HepG2 (cell line): ENCODE data around the gene SHLD1. TPM values are rescaled to one million over a fixed set of nuclear protein-coding genes. Genes with fewer than 3 reads are reported as not detected.

Experiments used
- ATM ChIP-seq: fragments of 450-650 bp; IDR thresholded peaks from 2 replicates; pipeline ENCODE4 v1.7.1; 2017; ENCODE audit warnings: mild to moderate bottlenecking, borderline replicate concordance
- FOXC1 ChIP-seq: sonication (generic); formaldehyde crosslinking; IDR thresholded peaks from 2 replicates; pipeline ENCODE4 v1.8.0; 2022; ENCODE audit warnings: mild to moderate bottlenecking, missing genetic modification reagents, borderline replicate concordance
- KAT8 ChIP-seq: IDR thresholded peaks from 2 replicates; pipeline ENCODE4 v1.6.1; 2016; ENCODE audit warnings: missing genetic modification reagents, missing compliant biosample characterization
- MLLT10 ChIP-seq: sonication (generic); formaldehyde crosslinking; IDR thresholded peaks from 2 replicates; pipeline ENCODE4 v1.4.0; 2020; ENCODE audit warnings: missing genetic modification reagents
- PHF21A ChIP-seq: sonication (generic); formaldehyde crosslinking; IDR thresholded peaks from 2 replicates; pipeline ENCODE4 v1.5.0; 2020; ENCODE audit warnings: mild to moderate bottlenecking, missing genetic modification reagents
- RBAK ChIP-seq: sonication (generic); formaldehyde crosslinking; IDR thresholded peaks from 2 replicates; pipeline ENCODE4 v1.5.1; 2020; ENCODE audit warnings: mild to moderate bottlenecking, missing genetic modification reagents
- SNAI1 ChIP-seq: sonication (generic); formaldehyde crosslinking; IDR thresholded peaks from 2 replicates; pipeline ENCODE4 v1.5.0; 2020; ENCODE audit warnings: mild to moderate bottlenecking, missing genetic modification reagents, borderline replicate concordance
- TBX3 ChIP-seq: fragments of 450-650 bp; IDR thresholded peaks from 2 replicates; pipeline ENCODE4 v1.6.1; 2017; ENCODE audit warnings: antibody characterized with exemption, mild to moderate bottlenecking, inconsistent platforms, borderline replicate concordance
- ZFP37 ChIP-seq: sonication (generic); formaldehyde crosslinking; IDR thresholded peaks from 2 replicates; pipeline ENCODE4 v1.4.0; 2020; ENCODE audit warnings: missing genetic modification reagents, borderline replicate concordance
- ZNF17 ChIP-seq: sonication (generic); formaldehyde crosslinking; IDR thresholded peaks from 2 replicates; pipeline ENCODE4 v1.5.0; 2020; ENCODE audit warnings: mild to moderate bottlenecking, missing genetic modification reagents
- ZNF263 ChIP-seq: sonication (generic); formaldehyde crosslinking; IDR thresholded peaks from 2 replicates; pipeline ENCODE4 v1.4.0; 2020; ENCODE audit warnings: missing genetic modification reagents
- ZNF354B ChIP-seq: sonication (generic); formaldehyde crosslinking; IDR thresholded peaks from 2 replicates; pipeline ENCODE4 v1.8.0; 2022; ENCODE audit warnings: mild to moderate bottlenecking, missing genetic modification reagents
- ZNF496 ChIP-seq: sonication (generic); formaldehyde crosslinking; IDR thresholded peaks from 2 replicates; pipeline ENCODE4 v1.8.1; 2023; ENCODE audit warnings: mild to moderate bottlenecking, moderate library complexity, missing genetic modification reagents; ENCODE audit not compliant: insufficient replicate concordance
- ZNF567 ChIP-seq: sonication (generic); formaldehyde crosslinking; IDR thresholded peaks from 2 replicates; pipeline ENCODE4 v1.8.1; 2023; ENCODE audit warnings: mild to moderate bottlenecking, missing genetic modification reagents, borderline replicate concordance
- ZNF761 ChIP-seq: sonication (generic); formaldehyde crosslinking; conservative IDR thresholded peaks from 2 replicates; pipeline ENCODE4 v1.4.0; 2020; ENCODE audit warnings: mild to moderate bottlenecking, missing genetic modification reagents
- ZNF782 ChIP-seq: sonication (generic); formaldehyde crosslinking; IDR thresholded peaks from 2 replicates; pipeline ENCODE4 v1.4.0; 2020; ENCODE audit warnings: missing genetic modification reagents, mild to moderate bottlenecking, borderline replicate concordance
- polyA plus RNA-seq, 8 experiments: library from polyadenylated mRNA; depleted of rRNA in 3 of 8; stranded (reverse) in 7 of 8; unstranded in 1 of 8; fragments of >200 nt; fragmentation: Illumina TruSeq in 4 of 8; extraction: Trizol in 4 of 8; gene quantifications; 2 replicates each; pipeline versions ENCODE4 v1.2.1 to v1.2.3, GENCODE V29; 2011 to 2016; ENCODE audit warnings: low read depth in 4 of 8, missing spikeins in 1 of 8, mixed read lengths in 1 of 8; ENCODE audit not compliant: insufficient read depth in 1 of 8
- total RNA-seq, 5 experiments: library from RNA; depleted of rRNA; stranded (reverse); fragments of >200 nt; fragmentation: Illumina TruSeq; extraction: Trizol; gene quantifications; 2 replicates each; pipeline ENCODE4 v1.2.3, GENCODE V29; 2016; ENCODE audit warnings: low read depth in 1 of 5
- TF ChIP-seq, protein P1 (sequence below): sonication (generic); formaldehyde crosslinking; IDR thresholded peaks from 2 replicates; pipeline ENCODE4 v1.9.0; 2021; ENCODE audit warnings: missing genetic modification reagents, borderline replicate concordance
- TF ChIP-seq, protein P2 (sequence below): sonication (generic); formaldehyde crosslinking; IDR thresholded peaks from 2 replicates; pipeline ENCODE4 v1.4.0; 2020; ENCODE audit warnings: missing genetic modification reagents, mild to moderate bottlenecking, borderline replicate concordance
- TF ChIP-seq, protein P3 (sequence below): sonication (generic); formaldehyde crosslinking; IDR thresholded peaks from 2 replicates; pipeline ENCODE4 v1.5.0; 2020; ENCODE audit warnings: missing genetic modification reagents, mild to moderate bottlenecking, borderline replicate concordance
- TF ChIP-seq, protein P4 (sequence below): sonication (generic); formaldehyde crosslinking; IDR thresholded peaks from 2 replicates; pipeline ENCODE4 v1.8.1; 2023; ENCODE audit warnings: mild to moderate bottlenecking, missing genetic modification reagents, borderline replicate concordance
- TF ChIP-seq, protein P5 (sequence below): sonication (generic); formaldehyde crosslinking; IDR thresholded peaks from 2 replicates; pipeline ENCODE4 v1.5.1; 2020; ENCODE audit warnings: missing genetic modification reagents, mild to moderate bottlenecking, borderline replicate concordance

Gene SHLD1
- total and polyA plus RNA-seq, 2 of the 13 experiments (the other 11 are each of a cell fraction or from before 2014, with no cell fraction given): 8.9 to 10.0 TPM

DNA sequence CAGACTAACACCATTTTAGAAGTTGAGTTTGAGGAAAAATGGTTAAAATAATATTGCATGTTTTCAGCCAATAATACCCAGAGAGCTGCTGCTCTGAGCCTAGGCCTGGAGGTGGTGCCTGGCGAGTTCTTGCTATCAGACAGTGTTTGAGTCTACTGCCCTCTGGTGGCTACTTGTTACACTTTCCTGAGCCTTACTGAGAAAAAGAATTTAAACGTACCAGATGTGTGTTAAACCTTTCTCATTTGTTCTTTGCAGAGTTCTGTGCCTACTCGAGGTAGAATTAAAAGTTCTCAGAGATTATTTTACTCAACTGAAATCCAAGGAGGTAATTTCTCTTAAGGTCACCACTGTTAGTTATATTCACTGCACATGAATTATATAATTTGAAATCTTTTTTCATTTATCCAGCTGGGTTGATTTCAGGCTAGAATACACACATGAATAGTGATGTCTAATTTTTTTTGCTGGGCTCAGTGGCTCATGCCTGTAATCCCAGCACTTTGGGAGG is 38.2 kb downstream of the SHLD1 start (continued):
- TF ChIP-seq ATM (no peak), ZNF263 (CRISPR knock-in tag) (no peak), ZNF761 (CRISPR knock-in tag) (no peak), TBX3 (no peak), ZFP37 (CRISPR knock-in tag) (no peak), ZNF782 (no peak), ZNF17 (CRISPR knock-in tag) (no peak), FOXC1 (CRISPR knock-in tag) (no peak), ZNF567 (0 out of 2 replicates have a peak, but pooled peaks have one; percentile 44), PHF21A (no peak), ZNF354B (no peak), KAT8 (CRISPR knock-in tag) (no peak), RBAK (CRISPR knock-in tag) (no peak), SNAI1 (CRISPR knock-in tag) (no peak), MLLT10 (CRISPR knock-in tag) (no peak), ZNF496 (CRISPR knock-in tag) (no peak)
- TF ChIP-seq, protein P1, sequence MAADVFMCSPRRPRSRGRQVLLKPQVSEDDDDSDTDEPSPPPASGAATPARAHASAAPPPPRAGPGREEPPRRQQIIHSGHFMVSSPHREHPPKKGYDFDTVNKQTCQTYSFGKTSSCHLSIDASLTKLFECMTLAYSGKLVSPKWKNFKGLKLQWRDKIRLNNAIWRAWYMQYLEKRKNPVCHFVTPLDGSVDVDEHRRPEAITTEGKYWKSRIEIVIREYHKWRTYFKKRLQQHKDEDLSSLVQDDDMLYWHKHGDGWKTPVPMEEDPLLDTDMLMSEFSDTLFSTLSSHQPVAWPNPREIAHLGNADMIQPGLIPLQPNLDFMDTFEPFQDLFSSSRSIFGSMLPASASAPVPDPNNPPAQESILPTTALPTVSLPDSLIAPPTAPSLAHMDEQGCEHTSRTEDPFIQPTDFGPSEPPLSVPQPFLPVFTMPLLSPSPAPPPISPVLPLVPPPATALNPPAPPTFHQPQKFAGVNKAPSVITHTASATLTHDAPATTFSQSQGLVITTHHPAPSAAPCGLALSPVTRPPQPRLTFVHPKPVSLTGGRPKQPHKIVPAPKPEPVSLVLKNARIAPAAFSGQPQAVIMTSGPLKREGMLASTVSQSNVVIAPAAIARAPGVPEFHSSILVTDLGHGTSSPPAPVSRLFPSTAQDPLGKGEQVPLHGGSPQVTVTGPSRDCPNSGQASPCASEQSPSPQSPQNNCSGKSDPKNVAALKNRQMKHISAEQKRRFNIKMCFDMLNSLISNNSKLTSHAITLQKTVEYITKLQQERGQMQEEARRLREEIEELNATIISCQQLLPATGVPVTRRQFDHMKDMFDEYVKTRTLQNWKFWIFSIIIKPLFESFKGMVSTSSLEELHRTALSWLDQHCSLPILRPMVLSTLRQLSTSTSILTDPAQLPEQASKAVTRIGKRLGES (CRISPR knock-in tag): no peak
- TF ChIP-seq, protein P2, sequence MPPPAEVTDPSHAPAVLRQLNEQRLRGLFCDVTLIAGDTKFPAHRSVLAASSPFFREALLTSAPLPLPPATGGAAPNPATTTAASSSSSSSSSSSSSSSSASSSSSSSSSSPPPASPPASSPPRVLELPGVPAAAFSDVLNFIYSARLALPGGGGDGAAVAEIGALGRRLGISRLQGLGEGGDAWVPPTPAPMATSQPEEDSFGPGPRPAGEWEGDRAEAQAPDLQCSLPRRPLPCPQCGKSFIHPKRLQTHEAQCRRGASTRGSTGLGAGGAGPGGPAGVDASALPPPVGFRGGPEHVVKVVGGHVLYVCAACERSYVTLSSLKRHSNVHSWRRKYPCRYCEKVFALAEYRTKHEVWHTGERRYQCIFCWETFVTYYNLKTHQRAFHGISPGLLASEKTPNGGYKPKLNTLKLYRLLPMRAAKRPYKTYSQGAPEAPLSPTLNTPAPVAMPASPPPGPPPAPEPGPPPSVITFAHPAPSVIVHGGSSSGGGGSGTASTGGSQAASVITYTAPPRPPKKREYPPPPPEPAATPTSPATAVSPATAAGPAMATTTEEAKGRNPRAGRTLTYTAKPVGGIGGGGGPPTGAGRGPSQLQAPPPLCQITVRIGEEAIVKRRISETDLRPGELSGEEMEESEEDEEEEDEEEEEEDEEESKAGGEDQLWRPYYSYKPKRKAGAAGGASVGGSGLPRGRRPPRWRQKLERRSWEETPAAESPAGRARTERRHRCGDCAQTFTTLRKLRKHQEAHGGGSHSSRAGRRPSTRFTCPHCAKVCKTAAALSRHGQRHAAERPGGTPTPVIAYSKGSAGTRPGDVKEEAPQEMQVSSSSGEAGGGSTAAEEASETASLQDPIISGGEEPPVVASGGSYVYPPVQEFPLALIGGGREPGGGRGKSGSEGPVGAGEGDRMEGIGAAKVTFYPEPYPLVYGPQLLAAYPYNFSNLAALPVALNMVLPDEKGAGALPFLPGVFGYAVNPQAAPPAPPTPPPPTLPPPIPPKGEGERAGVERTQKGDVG: no peak
- TF ChIP-seq, protein P3, sequence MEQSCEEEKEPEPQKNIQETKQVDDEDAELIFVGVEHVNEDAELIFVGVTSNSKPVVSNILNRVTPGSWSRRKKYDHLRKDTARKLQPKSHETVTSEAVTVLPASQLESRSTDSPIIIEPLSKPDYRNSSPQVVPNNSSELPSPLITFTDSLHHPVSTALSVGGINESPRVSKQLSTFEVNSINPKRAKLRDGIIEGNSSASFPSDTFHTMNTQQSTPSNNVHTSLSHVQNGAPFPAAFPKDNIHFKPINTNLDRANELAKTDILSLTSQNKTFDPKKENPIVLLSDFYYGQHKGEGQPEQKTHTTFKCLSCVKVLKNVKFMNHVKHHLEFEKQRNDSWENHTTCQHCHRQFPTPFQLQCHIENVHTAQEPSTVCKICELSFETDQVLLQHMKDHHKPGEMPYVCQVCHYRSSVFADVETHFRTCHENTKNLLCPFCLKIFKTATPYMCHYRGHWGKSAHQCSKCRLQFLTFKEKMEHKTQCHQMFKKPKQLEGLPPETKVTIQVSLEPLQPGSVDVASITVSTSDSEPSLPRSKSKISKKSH (CRISPR knock-in tag): no peak
- TF ChIP-seq, protein P4, sequence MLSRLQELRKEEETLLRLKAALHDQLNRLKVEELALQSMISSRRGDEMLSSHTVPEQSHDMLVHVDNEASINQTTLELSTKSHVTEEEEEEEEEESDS (CRISPR knock-in tag): no peak
- TF ChIP-seq, protein P5, sequence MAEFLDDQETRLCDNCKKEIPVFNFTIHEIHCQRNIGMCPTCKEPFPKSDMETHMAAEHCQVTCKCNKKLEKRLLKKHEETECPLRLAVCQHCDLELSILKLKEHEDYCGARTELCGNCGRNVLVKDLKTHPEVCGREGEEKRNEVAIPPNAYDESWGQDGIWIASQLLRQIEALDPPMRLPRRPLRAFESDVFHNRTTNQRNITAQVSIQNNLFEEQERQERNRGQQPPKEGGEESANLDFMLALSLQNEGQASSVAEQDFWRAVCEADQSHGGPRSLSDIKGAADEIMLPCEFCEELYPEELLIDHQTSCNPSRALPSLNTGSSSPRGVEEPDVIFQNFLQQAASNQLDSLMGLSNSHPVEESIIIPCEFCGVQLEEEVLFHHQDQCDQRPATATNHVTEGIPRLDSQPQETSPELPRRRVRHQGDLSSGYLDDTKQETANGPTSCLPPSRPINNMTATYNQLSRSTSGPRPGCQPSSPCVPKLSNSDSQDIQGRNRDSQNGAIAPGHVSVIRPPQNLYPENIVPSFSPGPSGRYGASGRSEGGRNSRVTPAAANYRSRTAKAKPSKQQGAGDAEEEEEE (CRISPR knock-in tag): no peak
